ENCODE data around the gene OR4F6.
"Not testable (repeated sequence)": the region's sequence is repeated elsewhere in the genome, so short reads cannot be mapped to it uniquely, and the experiment has no call there.

Gene OR4F6

GRCh38 chr15:101788503-101789269 lies 14.6 kb upstream of the OR4F6 start:
- peaks cover 12% of the 10 kb centered on the region for H3K27me3 Mint-ChIP-seq (ENCODE audit: low read depth)
- H3K4me3 Mint-ChIP-seq; H3K36me3 Mint-ChIP-seq (ENCODE audit: low read depth); H3K9me3 Mint-ChIP-seq; H3K4me1 Mint-ChIP-seq (ENCODE audit: low read depth); H3K27ac Mint-ChIP-seq; DNase-seq (ENCODE audit: low spot score): not testable (repeated sequence)

GRCh38 chr15:101790748-101791147 lies 12.6 kb upstream of the OR4F6 start:
- not testable (repeated sequence) for H3K4me3 Mint-ChIP-seq; H3K27me3 Mint-ChIP-seq (ENCODE audit: low read depth); H3K9me3 Mint-ChIP-seq; H3K36me3 Mint-ChIP-seq (ENCODE audit: low read depth); H3K4me1 Mint-ChIP-seq (ENCODE audit: low read depth); DNase-seq (ENCODE audit: low spot score); H3K27ac Mint-ChIP-seq

- not testable (repeated sequence) for H3K4me3 Mint-ChIP-seq; H3K9me3 Mint-ChIP-seq; DNase-seq (ENCODE audit: low spot score); H3K27ac Mint-ChIP-seq; H3K27me3 Mint-ChIP-seq (ENCODE audit: low read depth); H3K4me1 Mint-ChIP-seq (ENCODE audit: low read depth); H3K36me3 Mint-ChIP-seq (ENCODE audit: low read depth)
Observed at GRCh38 chr15:101793981-101794380, 9.3 kb upstream of the OR4F6 start.

GRCh38 chr15:101795455-101795854 lies 7.9 kb upstream of the OR4F6 start:
- no peak for DNase-seq (ENCODE audit: low spot score)
- no peaks in the 10 kb centered on the region for H3K9me3 Mint-ChIP-seq
- no peaks in the 10 kb centered on the region for H3K36me3 Mint-ChIP-seq (ENCODE audit: low read depth)
- no peak overlapping the region for H3K27ac Mint-ChIP-seq
- no peak overlapping the region for H3K4me3 Mint-ChIP-seq
- no peaks in the 10 kb centered on the region for H3K4me1 Mint-ChIP-seq (ENCODE audit: low read depth)
- peaks cover 3% of the 10 kb centered on the region for H3K27me3 Mint-ChIP-seq (ENCODE audit: low read depth)

GRCh38 chr15:101799665-101800064 lies 3.6 kb upstream of the OR4F6 start:
- H3K36me3 Mint-ChIP-seq (ENCODE audit: low read depth) = no peaks in the 10 kb centered on the region
- peaks cover 3% of the 10 kb centered on the region for H3K27me3 Mint-ChIP-seq (ENCODE audit: low read depth)
- H3K4me3 Mint-ChIP-seq = no peak overlapping the region
- H3K27ac Mint-ChIP-seq = no peak overlapping the region
- H3K9me3 Mint-ChIP-seq = no peaks in the 10 kb centered on the region
- DNase-seq (ENCODE audit: low spot score) = no peak
- no peaks in the 10 kb centered on the region for H3K4me1 Mint-ChIP-seq (ENCODE audit: low read depth)

- H3K36me3 Mint-ChIP-seq (ENCODE audit: low read depth) = no peaks in the 10 kb centered on the region
- H3K9me3 Mint-ChIP-seq = no peaks in the 10 kb centered on the region
- H3K27ac Mint-ChIP-seq = no peak overlapping the region
- no peaks in the 10 kb centered on the region for H3K4me1 Mint-ChIP-seq (ENCODE audit: low read depth)
- no peak overlapping the region for H3K4me3 Mint-ChIP-seq
- H3K27me3 Mint-ChIP-seq (ENCODE audit: low read depth) = peaks cover 3% of the 10 kb centered on the region
- DNase-seq (ENCODE audit: low spot score) = no peak
Observed at GRCh38 chr15:101801048-101801447, 2.3 kb upstream of the OR4F6 start.

GRCh38 chr15:101803676-101804075 lies 367 bp downstream of the OR4F6 start:
- no peaks in the 10 kb centered on the region for H3K4me1 Mint-ChIP-seq (ENCODE audit: low read depth)
- no peaks in the 10 kb centered on the region for H3K36me3 Mint-ChIP-seq (ENCODE audit: low read depth)
- H3K27me3 Mint-ChIP-seq (ENCODE audit: low read depth) = peaks cover 3% of the 10 kb centered on the region
- H3K4me3 Mint-ChIP-seq = no peak overlapping the region
- H3K9me3 Mint-ChIP-seq = no peaks in the 10 kb centered on the region
- DNase-seq (ENCODE audit: low spot score) = no peak
- H3K27ac Mint-ChIP-seq = no peak overlapping the region

GRCh38 chr15:101804375-101804774 lies 1.1 kb downstream of the OR4F6 start:
- no peak overlapping the region for H3K27ac Mint-ChIP-seq
- H3K4me3 Mint-ChIP-seq = no peak overlapping the region
- H3K9me3 Mint-ChIP-seq = no peaks in the 10 kb centered on the region
- no peaks in the 10 kb centered on the region for H3K36me3 Mint-ChIP-seq (ENCODE audit: low read depth)
- no peak for DNase-seq (ENCODE audit: low spot score)
- peaks cover 3% of the 10 kb centered on the region for H3K27me3 Mint-ChIP-seq (ENCODE audit: low read depth)
- H3K4me1 Mint-ChIP-seq (ENCODE audit: low read depth) = no peaks in the 10 kb centered on the region

- Mint-ChIP-seq H3K27ac (no peak overlapping the region), H3K4me3 (no peak overlapping the region), H3K27me3 (ENCODE audit: low read depth) (peaks cover 3% of the 10 kb centered on the region)
Observed at GRCh38 chr15:101804941-101805340, 1.6 kb downstream of the OR4F6 start.

GRCh38 chr15:101805605-101806345 lies 2.5 kb downstream of the OR4F6 start:
- H3K27ac Mint-ChIP-seq = no peak overlapping the region
- DNase-seq (ENCODE audit: low spot score) = no peak
- H3K27me3 Mint-ChIP-seq (ENCODE audit: low read depth) = peaks cover 3% of the 10 kb centered on the region
- no peak overlapping the region for H3K4me3 Mint-ChIP-seq
- H3K36me3 Mint-ChIP-seq (ENCODE audit: low read depth) = no peaks in the 10 kb centered on the region
- no peaks in the 10 kb centered on the region for H3K4me1 Mint-ChIP-seq (ENCODE audit: low read depth)
- no peaks in the 10 kb centered on the region for H3K9me3 Mint-ChIP-seq

More at GRCh38 chr15:101804941-101805340, 1.6 kb downstream of the OR4F6 start:
- Mint-ChIP-seq H3K36me3 (ENCODE audit: low read depth) (no peaks in the 10 kb centered on the region), H3K9me3 (no peaks in the 10 kb centered on the region), H3K4me1 (ENCODE audit: low read depth) (no peaks in the 10 kb centered on the region)
- DNase-seq (ENCODE audit: low spot score) = no peak

GRCh38 chr15:101807345-101807945 lies 4.1 kb downstream of the OR4F6 start:
- Mint-ChIP-seq H3K27ac (no peak overlapping the region), H3K9me3 (no peaks in the 10 kb centered on the region), H3K27me3 (ENCODE audit: low read depth) (peaks cover 3% of the 10 kb centered on the region), H3K36me3 (ENCODE audit: low read depth) (no peaks in the 10 kb centered on the region), H3K4me3 (no peak overlapping the region), H3K4me1 (ENCODE audit: low read depth) (no peaks in the 10 kb centered on the region)
- no peak for DNase-seq (ENCODE audit: low spot score)

- H3K27ac Mint-ChIP-seq = no peak overlapping the region
- no peak overlapping the region for H3K4me3 Mint-ChIP-seq
- H3K27me3 Mint-ChIP-seq (ENCODE audit: low read depth) = peaks cover 3% of the 10 kb centered on the region
- no peaks in the 10 kb centered on the region for H3K36me3 Mint-ChIP-seq (ENCODE audit: low read depth)
- H3K9me3 Mint-ChIP-seq = no peaks in the 10 kb centered on the region
- no peak for DNase-seq (ENCODE audit: low spot score)
- no peaks in the 10 kb centered on the region for H3K4me1 Mint-ChIP-seq (ENCODE audit: low read depth)
Observed at GRCh38 chr15:101808201-101808600, 4.9 kb downstream of the OR4F6 start.

- Mint-ChIP-seq H3K4me1 (ENCODE audit: low read depth) (no peaks in the 10 kb centered on the region), H3K9me3 (no peaks in the 10 kb centered on the region), H3K27me3 (ENCODE audit: low read depth) (peaks cover 2% of the 10 kb centered on the region), H3K4me3 (no peak overlapping the region), H3K27ac (no peak overlapping the region), H3K36me3 (ENCODE audit: low read depth) (no peaks in the 10 kb centered on the region)
- DNase-seq (ENCODE audit: low spot score) = no peak
Observed at GRCh38 chr15:101810456-101810855, 7.1 kb downstream of the OR4F6 start.

- H3K27ac Mint-ChIP-seq = no peak overlapping the region
- no peak for DNase-seq (ENCODE audit: low spot score)
- H3K36me3 Mint-ChIP-seq (ENCODE audit: low read depth) = no peaks in the 10 kb centered on the region
- H3K4me3 Mint-ChIP-seq = no peak overlapping the region
- H3K9me3 Mint-ChIP-seq = no peaks in the 10 kb centered on the region
- H3K27me3 Mint-ChIP-seq (ENCODE audit: low read depth) = peaks cover 4% of the 10 kb centered on the region
- no peaks in the 10 kb centered on the region for H3K4me1 Mint-ChIP-seq (ENCODE audit: low read depth)
Observed at GRCh38 chr15:101810876-101811275, 7.6 kb downstream of the OR4F6 start.
